Neural cell (in vitro differentiated cells): ENCODE data around the gene CLIC6.

Experiments
- CTCF ChIP-seq: fragments of 450-650 bp; IDR thresholded peaks from 2 replicates; pipeline ENCODE4 v1.5.1; 2014; ENCODE audit warnings: antibody characterized with exemption, mild to moderate bottlenecking, moderate library complexity; ENCODE audit not compliant: poor library complexity, severe bottlenecking
- EP300 ChIP-seq: fragments of 450-650 bp; conservative IDR thresholded peaks from 2 replicates; pipeline ENCODE4 v1.6.1; 2014; ENCODE audit warnings: antibody characterized with exemption, mild to moderate bottlenecking, moderate library complexity; ENCODE audit not compliant: poor library complexity, severe bottlenecking
- EZH2 ChIP-seq: fragments of 200-600, 300-800 bp; shearing (Covaris generic), sonication (generic); IDR thresholded peaks from 2 replicates; pipeline ENCODE4 v1.6.1; 2014; ENCODE audit warnings: antibody characterized with exemption, low read length, borderline replicate concordance, mild to moderate bottlenecking; ENCODE audit not compliant: insufficient read depth, poor library complexity, severe bottlenecking
- MXI1 ChIP-seq: fragments of 450-650 bp; conservative IDR thresholded peaks from 2 replicates; pipeline ENCODE4 v1.6.1; 2014; ENCODE audit warnings: antibody characterized with exemption, mild to moderate bottlenecking; ENCODE audit not compliant: poor library complexity, severe bottlenecking
- POLR2AphosphoS5 ChIP-seq: IDR thresholded peaks from 2 replicates; pipeline ENCODE4 v1.6.1; 2012
- RAD21 ChIP-seq: fragments of 450-650 bp; conservative IDR thresholded peaks from 2 replicates; pipeline ENCODE4 v1.6.1; 2014; ENCODE audit warnings: antibody characterized with exemption, mild to moderate bottlenecking, moderate library complexity
- REST ChIP-seq: IDR thresholded peaks from 2 replicates; pipeline ENCODE4 v1.6.1; 2012; ENCODE audit warnings: borderline replicate concordance
- SMC3 ChIP-seq: fragments of 450-650 bp; conservative IDR thresholded peaks from 2 replicates; pipeline ENCODE4 v1.6.1; 2014; ENCODE audit warnings: antibody characterized with exemption, mild to moderate bottlenecking, moderate library complexity; ENCODE audit not compliant: poor library complexity

GRCh38 chr21:34651642-34652041 is 17.2 kb upstream of the CLIC6 start:
- TF ChIP-seq EZH2 = no peak
- no peak for TF ChIP-seq CTCF
- TF ChIP-seq POLR2AphosphoS5 = no peak
- TF ChIP-seq EP300 = no peak
- no peak for TF ChIP-seq REST
- no peak for TF ChIP-seq SMC3
- no peak for TF ChIP-seq RAD21
- TF ChIP-seq MXI1 = no peak
